LNCAP (cell line): Measurements from ENCODE around the gene SLC2A4RG.

ENCODE experiments used
- TF ChIP-seq, protein P1 (sequence below): fragments of 450-650 bp; IDR thresholded peaks from 2 replicates; pipeline ENCODE4 v1.5.1; 2017; ENCODE audit warnings: mild to moderate bottlenecking

SLC2A4RG gene

DNA sequence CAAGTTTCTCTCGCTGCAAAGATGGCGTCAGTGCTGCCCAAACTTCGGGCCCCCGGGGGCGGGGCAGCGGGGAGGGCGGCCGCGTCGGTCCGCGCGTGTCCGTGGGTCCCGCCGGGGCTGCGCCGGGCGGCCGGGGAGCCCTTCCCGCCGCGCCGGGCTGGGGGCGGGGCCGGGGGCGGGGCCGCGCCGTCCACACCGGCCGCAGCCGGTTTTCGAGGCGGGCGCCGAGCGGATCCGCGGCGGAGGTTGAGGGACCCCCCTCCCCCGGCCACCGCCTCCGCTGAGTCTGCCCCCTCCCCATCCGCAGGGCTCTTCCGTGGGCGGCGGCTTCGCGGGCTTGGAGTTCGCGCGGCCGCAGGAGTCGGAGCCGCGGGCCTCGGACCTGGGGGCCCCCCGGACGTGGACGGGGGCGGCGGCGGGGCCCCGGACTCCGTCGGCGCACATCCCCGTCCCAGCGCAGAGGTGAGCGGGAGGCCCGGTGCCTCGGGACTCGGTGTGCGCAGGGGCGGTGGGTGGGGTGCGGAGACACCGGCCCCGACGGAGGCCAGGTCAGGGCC lies 572 bp downstream of the SLC2A4RG start:
- TF ChIP-seq, protein P1, sequence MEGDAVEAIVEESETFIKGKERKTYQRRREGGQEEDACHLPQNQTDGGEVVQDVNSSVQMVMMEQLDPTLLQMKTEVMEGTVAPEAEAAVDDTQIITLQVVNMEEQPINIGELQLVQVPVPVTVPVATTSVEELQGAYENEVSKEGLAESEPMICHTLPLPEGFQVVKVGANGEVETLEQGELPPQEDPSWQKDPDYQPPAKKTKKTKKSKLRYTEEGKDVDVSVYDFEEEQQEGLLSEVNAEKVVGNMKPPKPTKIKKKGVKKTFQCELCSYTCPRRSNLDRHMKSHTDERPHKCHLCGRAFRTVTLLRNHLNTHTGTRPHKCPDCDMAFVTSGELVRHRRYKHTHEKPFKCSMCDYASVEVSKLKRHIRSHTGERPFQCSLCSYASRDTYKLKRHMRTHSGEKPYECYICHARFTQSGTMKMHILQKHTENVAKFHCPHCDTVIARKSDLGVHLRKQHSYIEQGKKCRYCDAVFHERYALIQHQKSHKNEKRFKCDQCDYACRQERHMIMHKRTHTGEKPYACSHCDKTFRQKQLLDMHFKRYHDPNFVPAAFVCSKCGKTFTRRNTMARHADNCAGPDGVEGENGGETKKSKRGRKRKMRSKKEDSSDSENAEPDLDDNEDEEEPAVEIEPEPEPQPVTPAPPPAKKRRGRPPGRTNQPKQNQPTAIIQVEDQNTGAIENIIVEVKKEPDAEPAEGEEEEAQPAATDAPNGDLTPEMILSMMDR: no peak

- TF ChIP-seq, protein P1: no peak
These were observed 1.2 kb downstream of the SLC2A4RG start for GRCh38 chr20:63740627-63741353.

- TF ChIP-seq, protein P1: no peak
These were observed 1.7 kb downstream of the SLC2A4RG start for GRCh38 chr20:63741354-63741675.

DNA sequence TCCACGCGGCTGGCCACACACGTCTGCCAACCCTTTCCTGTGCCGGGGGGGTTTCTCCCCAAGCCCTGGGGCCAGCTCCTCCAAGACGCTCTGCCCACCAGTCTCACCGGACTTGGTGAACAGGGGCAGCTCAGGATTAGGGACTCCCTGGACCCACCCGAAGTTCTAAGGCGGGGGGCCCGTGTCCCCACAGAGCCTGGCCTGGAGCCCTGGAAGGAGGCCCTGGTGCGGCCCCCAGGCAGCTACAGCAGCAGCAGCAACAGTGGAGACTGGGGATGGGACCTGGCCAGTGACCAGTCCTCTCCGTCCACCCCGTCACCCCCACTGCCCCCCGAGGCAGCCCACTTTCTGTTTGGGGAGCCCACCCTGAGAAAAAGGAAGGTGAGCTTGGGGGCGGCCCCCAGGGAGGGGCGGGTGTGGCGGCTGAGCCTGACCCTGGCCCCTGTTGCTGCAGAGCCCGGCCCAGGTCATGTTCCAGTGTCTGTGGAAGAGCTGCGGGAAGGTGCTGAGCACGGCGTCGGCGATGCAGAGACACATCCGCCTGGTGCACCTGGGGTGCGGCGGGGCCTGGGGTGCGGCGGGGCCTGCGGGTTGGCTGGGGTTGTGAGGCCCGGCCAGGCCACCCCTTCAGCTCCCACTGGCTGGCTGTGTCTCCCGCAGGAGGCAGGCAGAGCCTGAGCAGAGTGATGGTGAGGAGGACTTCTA lies 2.3 kb downstream of the SLC2A4RG start:
- TF ChIP-seq, protein P1: no peak

DNA sequence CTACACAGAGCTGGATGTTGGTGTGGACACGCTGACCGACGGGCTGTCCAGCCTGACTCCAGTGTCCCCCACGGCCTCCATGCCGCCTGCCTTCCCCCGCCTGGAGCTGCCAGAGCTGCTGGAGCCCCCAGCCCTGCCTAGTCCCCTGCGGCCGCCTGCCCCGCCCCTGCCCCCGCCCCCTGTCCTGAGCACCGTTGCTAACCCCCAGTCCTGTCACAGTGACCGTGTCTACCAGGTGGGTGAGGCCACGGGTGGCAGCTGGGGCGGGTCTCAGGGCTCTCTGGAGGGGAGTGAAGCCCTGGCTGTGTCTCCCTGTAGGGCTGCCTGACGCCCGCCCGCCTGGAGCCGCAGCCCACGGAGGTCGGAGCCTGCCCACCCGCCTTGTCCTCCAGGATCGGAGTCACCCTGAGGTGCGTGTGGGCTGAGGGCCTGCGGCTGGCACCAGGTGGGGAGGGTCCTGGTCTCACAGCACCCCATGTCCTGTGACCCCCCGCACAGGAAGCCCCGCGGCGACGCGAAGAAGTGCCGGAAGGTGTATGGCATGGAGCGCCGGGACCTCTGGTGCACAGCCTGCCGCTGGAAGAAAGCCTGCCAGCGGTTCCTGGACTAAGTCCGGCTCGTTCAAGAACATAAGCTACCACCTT lies 2.9 kb downstream of the SLC2A4RG start:
- TF ChIP-seq, protein P1: no peak

GRCh38 chr20:63743210-63743970 lies 3.8 kb downstream of the SLC2A4RG start:
- TF ChIP-seq, protein P1: no peak

DNA sequence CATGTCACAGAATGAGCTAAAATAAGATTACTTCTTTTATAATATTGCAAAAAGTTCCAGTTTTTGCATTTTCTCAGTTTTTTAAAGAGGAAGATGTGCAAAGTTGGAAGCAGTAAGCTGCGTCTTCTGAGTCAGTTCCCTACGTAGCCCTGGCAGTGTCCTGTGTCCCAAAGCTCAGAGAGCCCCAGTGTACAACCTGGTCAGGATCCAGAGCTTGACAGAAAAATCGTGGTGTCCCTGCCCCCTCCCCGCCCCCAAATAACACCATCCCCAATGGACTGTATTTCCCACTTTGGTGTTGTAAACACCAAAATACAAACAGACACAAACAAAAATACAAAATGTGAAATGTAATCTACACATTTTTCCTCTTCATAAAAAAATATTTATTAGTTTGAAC lies 4.6 kb downstream of the SLC2A4RG start:
- TF ChIP-seq, protein P1: no peak
